Activated T-helper 9 cell treated with anti-CD3 and anti-CD28 coated beads, Interleukin-2, amount 50 U/mL, for 16 hours (primary cell): ENCODE data around the gene TRAF3IP1.
"Not testable (repeated sequence)": the region's sequence is repeated elsewhere in the genome, so short reads cannot be mapped to it uniquely, and the experiment has no call there.

Source experiments
- DNase-seq: peaks from one replicate; pipeline ENCODE4 v3.0.0-alpha.2; 2020; ENCODE audit warnings: low read depth

The TRAF3IP1 gene, protein sequence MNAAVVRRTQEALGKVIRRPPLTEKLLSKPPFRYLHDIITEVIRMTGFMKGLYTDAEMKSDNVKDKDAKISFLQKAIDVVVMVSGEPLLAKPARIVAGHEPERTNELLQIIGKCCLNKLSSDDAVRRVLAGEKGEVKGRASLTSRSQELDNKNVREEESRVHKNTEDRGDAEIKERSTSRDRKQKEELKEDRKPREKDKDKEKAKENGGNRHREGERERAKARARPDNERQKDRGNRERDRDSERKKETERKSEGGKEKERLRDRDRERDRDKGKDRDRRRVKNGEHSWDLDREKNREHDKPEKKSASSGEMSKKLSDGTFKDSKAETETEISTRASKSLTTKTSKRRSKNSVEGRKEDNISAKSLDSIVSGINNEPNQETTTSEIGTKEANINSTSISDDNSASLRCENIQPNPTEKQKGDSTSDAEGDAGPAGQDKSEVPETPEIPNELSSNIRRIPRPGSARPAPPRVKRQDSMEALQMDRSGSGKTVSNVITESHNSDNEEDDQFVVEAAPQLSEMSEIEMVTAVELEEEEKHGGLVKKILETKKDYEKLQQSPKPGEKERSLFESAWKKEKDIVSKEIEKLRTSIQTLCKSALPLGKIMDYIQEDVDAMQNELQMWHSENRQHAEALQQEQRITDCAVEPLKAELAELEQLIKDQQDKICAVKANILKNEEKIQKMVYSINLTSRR

DNA sequence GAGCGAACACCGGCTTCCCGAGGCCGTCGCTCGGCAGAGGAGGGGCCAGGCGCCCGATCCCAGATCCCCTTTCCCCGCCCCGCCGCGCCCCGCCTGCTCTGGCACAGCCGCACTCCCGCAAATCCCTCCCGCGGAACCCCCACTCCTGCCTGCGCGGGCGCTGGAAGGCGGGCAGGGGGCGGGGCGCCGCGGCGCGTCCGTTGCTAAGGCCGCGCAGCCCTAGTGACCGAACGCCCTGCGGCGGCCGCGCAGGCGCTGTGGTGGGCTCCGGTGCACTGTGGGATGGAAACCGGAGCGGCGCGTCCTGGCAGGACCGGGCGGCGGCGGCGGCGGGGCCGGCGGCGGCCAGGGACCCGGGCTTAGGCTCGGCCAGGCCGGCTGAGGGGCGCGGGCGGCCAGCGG, at the start of gene TRAF3IP1:
Gene TRAF3IP1, plus strand, starts transcription at position 273 of the 402 bp plus-strand sequence. CDS start 145 bp downstream, outside the sequence.
- peak; percentile 84 for DNase-seq

DNA sequence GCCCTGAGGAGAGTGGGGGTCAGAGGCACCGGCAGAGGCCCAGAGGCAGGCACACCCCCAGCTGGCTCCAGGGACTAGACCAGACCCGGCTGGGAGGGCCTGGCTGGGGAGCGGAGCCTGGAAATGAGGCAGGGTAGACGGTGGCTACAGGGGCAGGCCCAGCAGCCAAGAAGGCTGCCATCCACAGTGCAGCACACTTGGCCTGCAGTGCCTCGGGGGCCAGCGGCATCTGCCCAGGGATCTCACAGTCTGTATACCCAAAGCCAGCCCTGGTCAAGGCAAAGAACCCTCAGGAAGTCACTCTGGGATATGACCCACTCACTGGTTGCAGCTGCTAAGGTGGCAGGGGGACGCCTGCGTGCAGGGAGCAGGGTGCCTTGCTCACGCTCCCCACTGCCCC, 49.7 kb upstream of the TRAF3IP1 start:
- no peak for DNase-seq

DNA sequence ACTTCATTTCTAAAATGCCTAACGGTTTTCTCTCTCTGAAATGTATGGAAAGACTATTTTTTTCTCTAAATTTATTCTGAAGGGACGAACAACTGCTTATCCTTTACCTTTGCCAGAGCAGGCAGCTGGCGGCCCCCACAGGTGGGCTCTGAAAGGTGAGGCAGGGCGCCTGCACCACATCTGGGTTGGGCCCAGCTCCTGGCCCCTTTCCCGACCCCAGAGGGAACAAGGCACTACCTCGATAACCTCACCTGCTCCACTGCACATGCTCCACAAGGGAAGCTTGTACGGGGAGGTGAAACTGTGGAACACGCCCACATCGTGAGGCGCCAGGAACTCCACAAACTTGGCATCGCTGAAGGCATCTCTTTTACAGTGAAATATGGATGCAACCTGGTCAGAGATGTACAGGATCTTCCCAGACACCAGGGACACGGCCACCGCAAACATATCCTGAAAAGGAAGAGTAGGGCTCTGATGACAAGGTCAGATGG, 49.2 kb upstream of the TRAF3IP1 start:
- no peak for DNase-seq

DNA sequence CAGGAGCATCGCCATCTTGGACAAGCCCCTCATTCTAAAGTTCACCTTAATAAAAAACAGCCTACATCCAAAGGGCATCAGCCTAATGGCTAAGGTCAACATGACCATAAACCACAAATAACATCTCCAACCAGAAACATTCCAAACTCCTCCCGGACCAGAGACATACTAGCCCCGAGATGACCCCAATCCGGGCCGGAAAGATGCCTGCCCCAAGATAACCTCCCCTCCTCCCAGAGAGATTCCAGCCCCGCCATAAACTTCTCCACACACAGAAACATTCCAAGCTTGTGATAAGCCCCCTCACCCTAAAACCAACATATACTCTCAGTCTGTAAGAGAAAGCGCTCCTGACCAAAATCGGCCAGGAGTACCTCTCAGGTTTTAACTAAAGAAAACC, 48.6 kb upstream of the TRAF3IP1 start:
- not testable (repeated sequence) for DNase-seq

DNA sequence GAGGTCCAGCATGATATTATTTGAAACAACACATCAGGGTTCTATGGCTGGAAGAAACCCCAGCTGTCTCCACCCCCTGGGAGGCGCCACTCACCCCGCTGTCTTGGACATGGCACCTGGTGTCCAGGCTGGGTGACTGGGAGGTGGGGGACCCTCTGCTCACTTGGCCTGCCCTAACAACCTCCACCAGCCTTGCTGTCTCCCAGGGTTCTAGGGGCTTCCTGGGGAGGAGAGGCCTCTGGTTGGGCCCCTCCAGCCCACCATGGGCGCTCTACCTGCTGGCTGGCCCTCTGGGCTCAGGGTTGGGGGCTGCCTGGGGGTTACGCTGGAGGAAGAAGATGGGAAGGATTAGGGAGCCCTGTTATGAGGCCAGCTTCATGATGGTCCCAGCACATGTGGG, 48.2 kb upstream of the TRAF3IP1 start:
- DNase-seq: no peak

DNA sequence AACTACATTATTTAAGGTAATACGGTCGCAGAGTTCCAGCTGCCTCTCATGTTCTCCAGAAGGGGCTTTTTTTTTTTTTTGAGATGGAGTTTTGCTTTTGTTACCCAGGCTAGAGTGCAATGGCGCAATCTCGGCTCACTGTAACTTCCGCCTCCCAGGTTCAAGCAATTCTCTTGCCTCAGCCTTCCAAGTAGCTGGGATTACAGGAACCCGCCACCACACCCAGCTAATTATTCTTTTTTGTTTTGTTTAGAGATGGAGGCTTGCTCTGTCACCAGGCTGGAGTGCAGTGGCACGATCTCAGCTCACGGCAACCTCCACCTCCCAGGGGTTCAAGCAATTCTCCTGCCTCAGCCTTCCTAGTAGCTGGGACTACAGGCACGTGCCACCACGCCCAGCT, 46.9 kb upstream of the TRAF3IP1 start:
- DNase-seq: not testable (repeated sequence)

DNA sequence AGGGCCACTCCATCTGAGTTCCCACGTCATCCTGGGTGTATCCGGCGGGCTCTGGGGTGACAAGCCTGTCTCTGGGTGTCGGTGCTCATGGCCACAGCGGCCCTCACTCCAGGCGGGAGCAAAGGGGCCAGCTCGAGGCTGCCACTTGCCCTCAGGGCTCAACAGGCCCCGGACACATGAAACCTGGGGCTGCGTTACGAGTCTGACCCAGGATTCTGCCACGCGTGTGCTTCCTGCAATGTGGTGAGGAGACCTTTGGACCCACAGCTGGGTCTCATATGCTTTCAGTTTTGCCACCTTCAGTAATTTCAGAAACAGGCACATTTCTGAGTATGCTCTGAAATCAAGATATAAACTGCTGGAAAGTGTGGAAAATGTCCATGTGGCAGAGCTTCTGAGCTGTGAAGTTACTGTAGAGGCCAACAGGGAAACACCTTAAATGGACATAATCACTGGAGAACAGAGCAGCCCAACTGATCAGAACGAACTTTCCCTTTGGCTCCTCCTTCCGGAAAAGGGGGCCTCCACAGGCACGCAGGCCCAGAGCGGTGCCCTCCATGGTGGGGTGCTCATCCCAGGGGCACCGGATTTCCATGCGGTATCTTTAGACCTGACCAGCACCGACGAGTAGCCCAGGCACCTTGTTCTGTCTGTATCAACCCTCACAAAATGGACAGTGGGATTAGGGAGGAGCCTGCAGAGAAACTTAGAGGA, 46.0 kb upstream of the TRAF3IP1 start:
- no peak for DNase-seq

DNA sequence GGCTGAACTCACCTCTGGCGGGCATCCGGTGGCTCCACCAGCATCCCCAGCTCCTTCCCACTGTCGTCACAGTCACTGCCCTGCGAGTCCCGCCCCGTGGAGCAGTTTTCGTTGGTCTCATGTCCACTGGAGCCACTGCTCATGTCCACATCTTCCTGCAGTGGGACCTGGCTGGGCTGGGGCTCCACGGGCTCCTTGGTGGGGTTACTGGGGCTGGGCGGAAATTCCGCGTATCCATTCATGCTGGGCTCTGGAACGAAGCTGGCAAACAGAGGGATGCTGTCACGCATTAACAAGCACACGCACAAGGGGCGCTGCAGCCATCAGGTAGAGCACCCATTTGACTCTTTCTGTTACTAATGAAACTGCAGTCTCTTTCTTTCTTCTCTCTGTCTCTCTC, 42.6 kb upstream of the TRAF3IP1 start:
- no peak for DNase-seq

DNA sequence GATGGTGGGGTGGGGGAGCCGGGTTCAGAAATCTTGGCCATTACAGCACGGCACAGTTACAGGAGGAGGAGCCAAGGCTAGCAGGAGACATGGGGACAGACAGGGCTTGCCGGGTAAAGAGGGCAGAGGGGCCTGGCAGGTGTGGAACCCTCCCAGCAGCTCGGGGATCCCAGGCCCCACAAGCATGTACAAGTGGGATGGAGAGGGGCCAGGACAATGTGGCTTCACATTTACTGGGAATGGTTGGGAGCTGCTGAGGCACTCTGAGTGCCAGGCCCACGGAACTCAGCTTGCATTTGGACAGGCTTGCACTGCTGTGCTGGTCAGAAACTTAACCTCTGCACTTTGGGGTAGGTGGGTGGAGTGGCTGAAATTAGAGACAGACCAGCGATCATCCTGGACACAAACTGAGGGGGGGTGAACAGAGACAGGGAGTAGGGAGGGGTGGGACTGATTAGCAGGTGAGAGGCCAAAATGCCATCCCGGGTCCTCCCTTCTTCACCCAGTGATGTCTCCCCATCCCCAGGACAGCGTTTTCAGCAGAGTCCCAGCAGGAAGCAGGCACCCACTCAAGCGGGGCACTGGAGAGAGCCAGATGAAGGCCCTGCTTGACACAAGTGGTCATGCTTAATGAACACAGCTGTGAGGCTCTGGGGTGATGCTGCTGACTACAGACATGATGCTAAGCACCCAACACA, 41.5 kb upstream of the TRAF3IP1 start:
- no peak for DNase-seq

DNA sequence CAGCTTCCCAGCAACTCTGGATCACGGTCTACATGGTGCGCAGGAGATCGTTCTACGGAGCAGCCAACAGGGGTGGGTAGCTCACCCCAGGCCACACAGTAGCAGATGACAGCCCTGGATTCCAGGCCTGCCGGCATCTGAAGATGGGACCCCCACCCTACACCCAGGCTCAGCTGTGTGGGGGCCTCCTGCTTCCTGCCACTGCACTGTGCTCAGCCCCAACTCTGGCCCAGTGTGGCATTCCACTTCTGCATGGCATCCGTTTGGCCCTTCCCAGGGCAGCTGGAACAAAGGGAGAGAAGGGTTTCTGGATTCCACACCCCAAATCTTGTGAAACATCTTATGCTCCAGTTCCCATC, 41.0 kb upstream of the TRAF3IP1 start:
- DNase-seq: no peak

DNA sequence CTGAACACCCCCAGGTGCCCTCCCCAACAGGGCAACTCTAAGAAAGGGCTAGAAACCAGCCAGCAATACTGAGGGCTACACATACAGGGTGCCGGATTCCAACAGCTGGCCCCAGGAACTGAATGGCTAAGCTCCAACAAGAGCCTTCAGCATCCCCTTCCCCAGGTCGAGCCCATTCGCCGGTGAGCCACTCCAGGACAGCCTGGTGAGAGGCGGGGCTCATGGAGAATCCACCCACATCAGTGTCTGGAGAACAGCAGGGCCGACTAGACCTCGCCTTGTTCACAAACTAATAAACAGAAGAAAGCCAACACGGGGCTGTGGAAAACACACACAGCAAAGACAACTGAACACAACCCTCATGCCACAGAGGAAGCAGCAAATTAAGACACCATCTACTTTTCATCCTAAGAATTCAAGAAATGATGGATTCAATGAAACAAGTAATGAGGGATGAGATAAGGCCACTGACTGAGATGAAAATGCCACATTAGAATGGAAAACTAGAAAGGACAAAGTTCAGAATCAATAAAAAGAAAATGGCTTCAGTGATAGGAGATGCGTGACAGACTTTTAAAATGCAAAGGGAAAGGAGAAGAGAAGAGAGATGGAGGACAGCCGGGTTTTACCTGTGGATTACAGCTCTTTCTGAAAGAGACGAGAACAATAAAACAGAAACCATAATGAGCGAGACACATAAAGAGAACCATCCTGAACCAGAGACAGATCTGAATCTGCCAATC, 40.1 kb upstream of the TRAF3IP1 start:
- DNase-seq: no peak

DNA sequence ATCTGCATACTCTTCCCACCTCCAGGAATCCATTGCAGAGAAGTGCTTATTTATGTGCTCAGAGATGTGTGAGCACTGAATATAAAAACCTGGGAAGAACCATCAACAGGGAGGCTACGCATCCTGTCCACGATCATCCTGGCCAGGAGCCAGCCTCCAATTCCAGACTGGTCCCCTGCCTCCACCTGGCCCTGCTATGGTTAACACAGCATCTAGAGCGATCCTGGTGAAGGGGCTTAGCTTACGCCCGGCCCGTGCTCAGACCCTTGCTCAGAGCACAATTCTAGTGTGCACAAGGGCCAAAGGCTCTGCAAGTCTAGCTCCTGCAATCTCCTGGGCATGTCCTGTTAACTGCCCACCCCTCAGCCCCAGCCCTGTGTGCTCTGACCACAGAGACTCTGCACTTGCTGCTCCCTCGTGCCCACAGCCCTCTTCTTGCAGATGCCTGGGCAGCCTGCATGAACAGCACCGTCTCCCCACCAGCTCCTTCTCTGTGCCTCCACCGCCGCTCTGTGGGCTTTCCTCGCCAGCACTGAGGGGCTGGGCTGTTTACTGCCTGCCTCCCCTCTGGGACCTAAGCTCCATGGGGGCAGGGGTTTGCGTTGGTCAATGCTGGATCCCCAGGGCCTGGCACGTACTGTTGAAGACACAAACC, 38.4 kb upstream of the TRAF3IP1 start:
- no peak for DNase-seq

DNA sequence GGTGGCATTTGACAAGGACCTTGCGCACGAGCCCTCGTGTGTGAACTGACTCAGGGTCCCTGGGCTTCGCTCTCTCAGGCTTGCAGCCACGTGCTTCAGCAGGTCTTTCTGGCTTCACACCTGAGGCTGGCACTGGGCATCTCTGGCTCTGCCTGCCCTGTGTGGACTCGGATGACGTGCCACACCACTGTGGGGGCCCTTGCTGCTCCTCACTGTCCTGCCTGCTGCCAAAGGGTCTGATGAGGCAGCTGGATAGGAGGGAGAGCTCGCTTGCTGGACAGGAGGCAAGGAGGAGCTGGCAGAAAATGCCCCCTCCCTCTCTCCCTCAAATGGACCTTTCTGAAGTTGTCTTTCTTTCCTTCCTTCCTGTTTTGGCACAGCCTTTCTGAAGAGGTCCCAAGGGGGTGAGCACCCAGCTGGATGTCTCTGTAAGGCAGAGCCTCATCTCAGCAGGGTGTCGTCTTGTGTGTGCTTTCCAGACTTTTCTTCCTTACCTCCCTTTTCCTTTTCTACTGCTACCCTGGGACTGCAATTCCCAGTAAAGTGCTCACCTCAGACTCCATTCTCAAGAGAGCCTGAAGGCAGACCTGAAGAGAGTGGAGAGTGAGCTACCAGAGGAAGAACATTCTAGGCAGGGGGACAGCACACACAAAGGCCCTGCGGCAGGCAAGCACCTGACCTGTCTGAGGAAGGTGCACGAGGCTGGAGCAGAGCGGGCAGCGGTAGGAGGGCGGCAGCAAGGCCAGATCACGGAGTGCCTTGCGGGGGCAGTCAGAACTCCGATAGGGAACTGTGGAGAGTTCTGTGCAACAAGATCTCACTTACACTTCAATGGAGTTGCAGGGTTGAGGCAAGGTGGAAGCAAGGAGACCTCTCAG, 37.2 kb upstream of the TRAF3IP1 start:
- no peak for DNase-seq

DNA sequence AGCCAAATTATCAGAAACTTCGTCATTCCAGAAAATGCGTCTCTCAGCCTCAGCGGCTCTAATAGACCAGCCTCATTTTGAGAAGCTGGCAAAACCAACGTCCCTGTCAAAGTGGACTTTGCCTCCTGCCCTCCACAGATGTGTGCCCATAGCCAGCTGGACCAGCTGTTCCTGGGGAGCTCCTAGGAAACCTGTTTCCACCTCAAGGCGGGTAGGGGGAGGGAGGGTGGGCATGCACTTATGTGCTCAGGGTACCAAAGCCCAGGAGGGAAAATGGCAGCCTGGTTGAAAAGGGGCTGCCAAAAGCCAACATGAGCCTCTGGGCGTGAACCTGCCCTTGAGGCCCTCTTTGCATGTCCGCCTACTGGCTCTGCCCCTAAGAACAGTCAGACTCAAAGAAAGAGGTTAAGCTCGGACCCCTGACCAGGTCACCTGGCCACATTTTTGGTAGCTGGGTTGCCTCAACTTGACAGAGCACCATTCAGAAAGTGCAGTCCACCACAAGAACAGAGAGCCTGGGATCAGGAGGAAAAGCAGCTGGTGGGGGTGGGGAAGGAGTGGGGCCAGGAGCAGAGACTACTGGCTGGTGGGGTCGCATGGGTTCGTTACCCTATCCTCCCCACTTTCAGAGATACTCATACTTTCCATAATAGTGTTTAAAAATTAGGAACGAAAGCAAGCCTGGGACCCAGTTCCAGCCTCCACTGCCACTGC, 35.4 kb upstream of the TRAF3IP1 start:
- no peak for DNase-seq

DNA sequence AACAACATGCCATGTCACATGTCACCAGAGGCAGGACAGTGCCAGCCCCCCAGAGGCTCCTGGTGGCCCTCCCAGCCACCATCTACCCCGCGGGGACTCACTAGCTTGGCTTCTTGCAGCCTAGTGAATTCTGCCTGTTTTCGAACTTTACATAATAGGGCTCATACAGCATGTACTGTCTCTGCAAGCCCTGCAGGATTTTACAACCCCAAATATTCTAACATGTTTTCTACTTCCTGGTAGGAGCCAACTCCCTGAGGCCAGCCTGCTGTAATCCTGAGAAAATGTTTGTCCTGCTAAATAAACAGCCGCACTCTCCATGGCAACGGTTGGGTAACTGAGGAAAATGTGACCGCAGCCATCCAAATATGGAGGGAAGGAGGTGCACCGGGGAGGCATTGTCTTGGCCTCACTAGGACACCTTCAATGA, 34.6 kb upstream of the TRAF3IP1 start:
- no peak for DNase-seq

DNA sequence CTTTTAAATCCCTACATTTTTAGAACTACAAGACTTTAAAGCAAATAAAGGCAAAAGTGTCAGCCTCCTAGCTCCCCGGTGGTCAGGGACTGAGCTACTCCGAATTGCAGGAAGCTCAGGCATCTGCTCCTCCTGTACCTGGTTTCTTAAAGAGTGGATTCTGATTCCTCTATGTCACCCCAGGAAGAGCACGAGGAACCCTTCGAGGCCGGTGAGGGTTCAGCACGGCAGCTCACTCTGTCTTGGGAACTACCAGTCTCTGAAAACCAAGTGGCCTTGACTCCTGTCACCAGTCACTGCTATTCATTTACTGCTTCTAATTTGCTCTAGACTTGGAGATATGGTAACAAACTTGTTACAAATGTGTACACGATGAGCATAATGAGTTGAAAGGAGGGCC, 34.2 kb upstream of the TRAF3IP1 start:
- no peak for DNase-seq

DNA sequence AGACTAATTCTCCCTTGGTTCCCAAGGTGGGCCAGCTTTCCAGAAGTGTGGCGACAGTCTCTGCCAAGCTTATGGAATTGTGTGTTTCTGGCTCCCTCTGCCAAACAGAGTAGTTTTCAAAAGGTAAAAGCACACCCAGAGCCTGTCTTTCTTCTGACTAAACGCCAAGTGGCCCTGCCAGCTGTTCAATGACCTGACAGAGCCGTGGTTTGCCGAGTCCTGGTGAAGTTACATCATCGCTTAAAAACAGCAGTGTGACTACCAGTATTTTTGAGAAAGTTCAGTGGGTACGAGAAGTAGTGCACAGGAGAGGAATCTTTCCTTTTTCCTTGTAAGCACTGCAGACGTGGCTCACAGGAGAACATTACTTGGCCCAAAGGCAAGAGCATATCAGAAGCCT, 33.8 kb upstream of the TRAF3IP1 start:
- no peak for DNase-seq

DNA sequence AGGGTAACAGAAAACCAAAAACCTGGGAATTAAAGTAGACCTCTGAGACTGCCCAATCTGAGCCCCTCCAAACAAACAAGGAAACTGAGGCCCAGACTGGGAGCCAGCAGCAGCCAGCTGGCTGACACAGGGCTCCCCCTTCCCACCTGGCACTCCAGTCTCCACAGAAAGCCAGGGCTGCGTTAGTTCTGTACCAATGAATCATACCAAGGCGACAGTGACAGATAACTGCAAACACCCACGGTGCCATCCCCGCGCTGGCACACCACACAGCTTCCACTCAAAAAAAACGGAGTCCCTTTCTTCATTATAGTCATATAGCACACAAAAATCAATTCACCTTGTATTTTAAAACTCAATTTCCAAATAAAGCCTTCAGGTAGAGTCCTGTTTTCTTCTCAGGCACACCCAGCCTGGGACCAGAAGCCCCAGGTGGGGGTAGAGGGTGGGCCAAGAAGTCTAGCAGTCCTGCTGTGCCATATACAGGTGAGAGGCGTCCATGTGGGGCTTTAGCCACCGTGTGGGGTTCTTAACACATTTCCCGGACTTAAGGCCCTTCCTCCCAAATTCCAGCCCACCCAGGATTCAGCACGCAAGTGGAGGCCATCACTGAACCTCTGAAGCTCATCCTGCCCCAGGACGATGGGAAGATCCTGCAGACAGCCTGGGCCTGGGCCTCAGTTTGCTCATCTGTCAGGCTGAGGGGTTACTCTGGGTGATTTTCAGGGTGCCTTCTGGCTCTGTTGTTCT, 33.2 kb upstream of the TRAF3IP1 start:
- peak; percentile 16 for DNase-seq
